ENCODE data around the gene IMMP2L.

DNA sequence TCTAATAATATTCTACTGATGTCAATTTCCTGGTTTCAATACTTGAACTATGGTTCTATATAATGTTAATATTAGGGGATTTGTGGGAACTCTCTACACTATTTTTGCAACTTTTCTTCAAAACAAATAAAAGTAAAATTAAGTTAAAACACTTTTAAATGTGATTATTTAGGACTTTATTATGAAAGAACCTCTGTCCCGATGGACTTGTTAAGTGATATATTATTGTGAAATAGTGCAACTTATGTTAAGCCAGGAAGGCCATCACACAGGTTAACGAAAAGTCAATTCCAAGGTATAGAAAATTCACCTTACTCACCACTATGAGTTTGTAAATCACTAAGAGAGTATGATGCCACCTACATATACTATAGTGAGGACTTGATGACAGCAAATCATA lies 79.2 kb downstream of the IMMP2L start:
- TF ChIP-seq, protein P1, sequence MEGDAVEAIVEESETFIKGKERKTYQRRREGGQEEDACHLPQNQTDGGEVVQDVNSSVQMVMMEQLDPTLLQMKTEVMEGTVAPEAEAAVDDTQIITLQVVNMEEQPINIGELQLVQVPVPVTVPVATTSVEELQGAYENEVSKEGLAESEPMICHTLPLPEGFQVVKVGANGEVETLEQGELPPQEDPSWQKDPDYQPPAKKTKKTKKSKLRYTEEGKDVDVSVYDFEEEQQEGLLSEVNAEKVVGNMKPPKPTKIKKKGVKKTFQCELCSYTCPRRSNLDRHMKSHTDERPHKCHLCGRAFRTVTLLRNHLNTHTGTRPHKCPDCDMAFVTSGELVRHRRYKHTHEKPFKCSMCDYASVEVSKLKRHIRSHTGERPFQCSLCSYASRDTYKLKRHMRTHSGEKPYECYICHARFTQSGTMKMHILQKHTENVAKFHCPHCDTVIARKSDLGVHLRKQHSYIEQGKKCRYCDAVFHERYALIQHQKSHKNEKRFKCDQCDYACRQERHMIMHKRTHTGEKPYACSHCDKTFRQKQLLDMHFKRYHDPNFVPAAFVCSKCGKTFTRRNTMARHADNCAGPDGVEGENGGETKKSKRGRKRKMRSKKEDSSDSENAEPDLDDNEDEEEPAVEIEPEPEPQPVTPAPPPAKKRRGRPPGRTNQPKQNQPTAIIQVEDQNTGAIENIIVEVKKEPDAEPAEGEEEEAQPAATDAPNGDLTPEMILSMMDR (IDR thresholded peaks at IDR 0.05), result no peak
- TF ChIP-seq POLR2A (IDR thresholded peaks at IDR 0.05), result no peak

Measured in thyroid gland (tissue), 4 donors.